GM19455 (cell line): ENCODE measurements around the gene SRRM1.
"Not testable (repeated sequence)": the region's sequence is repeated elsewhere in the genome, so short reads cannot be mapped to it uniquely, and the experiment has no call there.

Source experiments
- ATAC-seq: cut with Tn5 transposase; IDR thresholded peaks from one replicate; pipeline ENCODE4 v1.9.1; 2021; ENCODE audit not compliant: unreplicated experiment

SRRM1 gene

GRCh38 chr1:24714859-24715520 lies 71.9 kb downstream of the SRRM1 start:
- ATAC-seq, result no peak

DNA sequence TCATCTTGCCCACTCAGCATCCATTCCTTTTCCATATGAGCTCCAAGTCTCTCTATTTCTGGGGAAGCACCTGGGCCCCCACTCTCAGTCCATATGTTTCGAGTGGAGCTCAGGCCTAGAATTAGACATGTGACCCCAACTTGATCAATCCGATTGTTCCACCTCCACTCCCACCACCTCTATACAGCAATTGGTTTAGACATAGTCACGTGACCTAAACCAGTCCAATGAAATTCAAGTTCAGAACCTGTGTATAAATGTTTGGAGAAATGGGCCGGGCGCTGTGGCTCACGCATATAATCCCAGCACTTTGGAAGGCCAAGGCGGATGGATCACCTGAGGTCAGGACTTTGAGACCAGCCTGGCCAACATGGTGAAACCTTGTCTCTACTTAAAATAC lies 72.6 kb downstream of the SRRM1 start:
- no peak for ATAC-seq

DNA sequence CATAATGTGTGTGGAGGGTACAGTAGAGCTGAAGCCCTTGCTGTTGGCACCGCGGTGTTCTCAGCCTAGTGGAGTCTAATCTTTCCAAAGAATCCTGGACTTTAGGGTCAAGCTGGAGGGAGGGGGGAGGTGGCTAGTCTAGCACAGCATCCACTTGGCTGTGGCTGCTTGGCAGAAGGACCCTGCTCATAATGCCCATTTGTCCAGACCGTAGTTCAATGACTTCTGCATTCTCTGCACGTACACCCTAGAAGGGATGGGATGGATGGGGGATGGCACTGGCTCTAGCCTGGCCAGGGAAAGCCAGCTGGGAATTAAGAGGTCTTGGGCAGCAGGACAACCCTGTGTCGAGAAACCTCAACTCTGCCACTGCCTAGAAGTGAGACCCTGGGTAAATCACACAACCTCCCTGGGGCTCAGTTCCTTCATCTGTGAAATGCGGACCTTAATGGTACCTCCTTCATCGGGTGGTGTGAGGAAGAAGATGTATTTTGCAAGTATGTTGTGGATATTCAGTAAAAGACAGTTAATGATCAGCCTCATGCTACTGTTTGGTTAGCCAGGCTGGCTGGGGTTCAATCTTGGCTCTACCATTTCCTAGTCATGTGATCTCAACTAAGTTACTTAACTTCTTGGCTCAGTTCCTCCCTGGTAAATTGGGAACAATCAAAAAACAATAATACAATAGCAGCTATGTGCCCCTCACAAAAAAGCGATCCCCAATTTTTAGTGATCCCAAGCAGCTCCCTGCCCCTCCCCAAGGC lies 75.0 kb downstream of the SRRM1 start:
- ATAC-seq, result no peak

- ATAC-seq, result no peak
Measured at GRCh38 chr1:24720152-24720551, 77.0 kb downstream of the SRRM1 start.

GRCh38 chr1:24721533-24721932 lies 78.4 kb downstream of the SRRM1 start:
- no peak for ATAC-seq

- ATAC-seq, result not testable (repeated sequence)
Measured at GRCh38 chr1:24722073-24723035, 79.3 kb downstream of the SRRM1 start.
